CD14-positive monocyte (primary cell): ENCODE results near the gene MRPS27. TPM values are rescaled to one million over a fixed set of nuclear protein-coding genes. Genes with fewer than 3 reads are reported as not detected.

ENCODE experiments used
- DNase-seq, 3 donors: peaks; one replicate each; pipeline ENCODE4 v3.0.0-alpha.2; 2011 to 2022
- H2AFZ ChIP-seq: 2 replicates; pipeline ENCODE4 v1.6.0; 2012; ENCODE audit warnings: mild to moderate bottlenecking, low read depth, low read length, inconsistent platforms; ENCODE audit not compliant: insufficient read depth, poor library complexity, severe bottlenecking
- H3K27ac ChIP-seq, 2 donors: 1 replicate in 1 of 2; 2 replicates in 1 of 2; pipeline ENCODE4 v1.5.1; 2012 to 2013; ENCODE audit warnings: low read length in 2 of 2, control low read depth in 1 of 2, inconsistent platforms in 1 of 2, low read depth in 1 of 2, mild to moderate bottlenecking in 1 of 2
- H3K27me3 ChIP-seq, 2 donors: one replicate each; pipeline versions ENCODE4 v1.6.0 to v1.6.1; 2011 to 2013; ENCODE audit warnings: low read length in 2 of 2; ENCODE audit not compliant: control insufficient read depth in 2 of 2, insufficient read depth in 2 of 2
- H3K36me3 ChIP-seq, 2 donors: replicated peaks in 1 of 2; 1 replicate in 1 of 2; 2 replicates in 1 of 2; pipeline versions ENCODE4 v1.5.1 to v1.6.1; 2012 to 2013; ENCODE audit warnings: low read length in 2 of 2, control low read depth in 1 of 2, inconsistent platforms in 1 of 2, mild to moderate bottlenecking in 1 of 2; ENCODE audit not compliant: insufficient read depth in 2 of 2, control insufficient read depth in 1 of 2
- H3K4me1 ChIP-seq, 2 donors: 1 replicate in 1 of 2; 2 replicates in 1 of 2; pipeline versions ENCODE4 v1.5.1 to v1.6.1; 2012 to 2013; ENCODE audit warnings: low read length in 2 of 2, control low read depth in 1 of 2, inconsistent platforms in 1 of 2, mild to moderate bottlenecking in 1 of 2, moderate library complexity in 1 of 2; ENCODE audit not compliant: insufficient read depth in 2 of 2, control insufficient read depth in 1 of 2
- H3K4me2 ChIP-seq: replicated peaks from 2 replicates; pipeline ENCODE3; 2012; ENCODE audit warnings: low read length, moderate library complexity, mild to moderate bottlenecking; ENCODE audit not compliant: poor library complexity, severe bottlenecking; ENCODE audit errors: extremely low read depth
- H3K4me3 ChIP-seq, 3 experiments: fragments of 200-600 bp in 1 of 3; sonication (generic) in 1 of 3; replicated peaks in 1 of 3; 1 replicate in 2 of 3; 2 replicates in 1 of 3; pipeline ENCODE4 v1.5.1; 2011 to 2013; ENCODE audit warnings: low read length in 3 of 3, mild to moderate bottlenecking in 3 of 3, control low read depth in 2 of 3, low read depth in 2 of 3, inconsistent platforms in 1 of 3, moderate library complexity in 1 of 3
- H3K79me2 ChIP-seq: 2 replicates; pipeline ENCODE4 v1.6.0; 2012; ENCODE audit warnings: mild to moderate bottlenecking, control low read depth, inconsistent platforms, low read length, moderate library complexity; ENCODE audit not compliant: insufficient read depth
- H3K9ac ChIP-seq: 2 replicates; pipeline ENCODE4 v1.6.0; 2017; ENCODE audit warnings: low read length, mild to moderate bottlenecking; ENCODE audit not compliant: insufficient read depth, poor library complexity, severe bottlenecking
- H3K9me3 ChIP-seq, 2 donors: replicated peaks in 1 of 2; 1 replicate in 1 of 2; 2 replicates in 1 of 2; pipeline versions ENCODE4 v1.5.1 to v1.6.1; 2012 to 2013; ENCODE audit warnings: low read length in 2 of 2, control low read depth in 1 of 2; ENCODE audit not compliant: control insufficient read depth in 1 of 2, insufficient read depth in 1 of 2
- H4K20me1 ChIP-seq: 2 replicates; pipeline ENCODE4 v1.6.0; 2012; ENCODE audit warnings: mild to moderate bottlenecking, low read length, control low read depth, moderate library complexity; ENCODE audit not compliant: insufficient read depth
- H3K27ac Mint-ChIP-seq, 7 donors: one replicate each; pipeline ENCODE4 v1.8.0; 2020; ENCODE audit warnings: mild to moderate bottlenecking in 7 of 7, mixed read lengths in 7 of 7, moderate library complexity in 6 of 7, inconsistent platforms in 2 of 7
- H3K27me3 Mint-ChIP-seq, 3 donors: one replicate each; pipeline ENCODE4 v1.8.0; 2021 to 2022; ENCODE audit warnings: low read depth in 3 of 3, mild to moderate bottlenecking in 3 of 3, mixed read lengths in 3 of 3, moderate library complexity in 3 of 3, inconsistent platforms in 1 of 3
- H3K36me3 Mint-ChIP-seq, 2 donors: one replicate each; pipeline ENCODE4 v1.8.0; 2020; ENCODE audit warnings: mixed read lengths in 2 of 2, inconsistent platforms in 1 of 2, mild to moderate bottlenecking in 1 of 2
- H3K4me1 Mint-ChIP-seq: one replicate; pipeline ENCODE4 v1.8.0; 2020; ENCODE audit warnings: mild to moderate bottlenecking, mixed read lengths
- H3K4me3 Mint-ChIP-seq, 2 donors: one replicate each; pipeline ENCODE4 v1.8.0; 2020; ENCODE audit warnings: mild to moderate bottlenecking in 2 of 2, mixed read lengths in 2 of 2, moderate library complexity in 1 of 2
- H3K9me3 Mint-ChIP-seq, 7 donors: one replicate each; pipeline ENCODE4 v1.8.0; 2020 to 2022; ENCODE audit warnings: mixed read lengths in 7 of 7, mild to moderate bottlenecking in 6 of 7, moderate library complexity in 6 of 7, inconsistent platforms in 2 of 7
- WGBS: methylation state at CpG from one replicate; pipeline ENCODE4 v1.1.5; 2013; ENCODE audit warnings: missing lambda C conversion rate; ENCODE audit not compliant: insufficient coverage; 5-methylcytosine and 5-hydroxymethylcytosine counted together
- intact Hi-C, 2 donors: fragments of 100-400 bp; cut with micrococcal nuclease; formaldehyde crosslinking; loops; one replicate each; pipeline versions ENCODE4 v1.15.0 to v1.15.1; 2023
- polyA plus RNA-seq, 3 donors: library from polyadenylated mRNA; depleted of rRNA in 1 of 3; unstranded in 2 of 3; stranded (reverse) in 1 of 3; fragments of 300-500 nt in 2 of 3; fragments of >200 nt in 1 of 3; fragmentation: Illumina TruSeq in 2 of 3; gene quantifications; 1 replicate in 2 of 3; 2 replicates in 1 of 3; pipeline ENCODE4 v1.2.3, GENCODE V29; 2012 to 2021
- TF ChIP-seq, protein P1 (sequence below): fragments of 200-600 bp; IDR thresholded peaks from one replicate; pipeline ENCODE4 v1.8.0; 2022; ENCODE audit warnings: antibody characterized with exemption, mild to moderate bottlenecking

The MRPS27 gene
- polyA plus RNA-seq, 3 donors: 13.3 to 19.2 (median 15.3) TPM

- Histone ChIP-seq H3K27me3 (no peaks in the 10 kb centered on the region), H3K36me3 (peaks cover 19 to 54% of the 10 kb centered on the region in 2 donors), H4K20me1 (no peaks in the 10 kb centered on the region), H3K9me3 (no peaks in the 10 kb centered on the region), H3K9ac (no peak overlapping the region), H3K4me2 (no peak overlapping the region), H3K27ac (no peak overlapping the region), H3K4me1 (peaks cover 4 to 10% of the 10 kb centered on the region in 2 donors), H2AFZ (no peak overlapping the region), H3K4me3 (no peak overlapping the region), H3K79me2 (no peaks in the 10 kb centered on the region)
- Mint-ChIP-seq H3K27me3 (peaks cover 0 to 1% (median 0%) of the 10 kb centered on the region in 3 donors), H3K36me3 (peaks cover 40 to 49% of the 10 kb centered on the region in 2 donors), H3K27ac (no peak overlapping the region), H3K9me3 (no peaks in the 10 kb centered on the region), H3K4me3 (no peak overlapping the region), H3K4me1 (peaks cover 13% of the 10 kb centered on the region)
- no CpG with 5 or more reads among the region's 5 CpGs for WGBS
- intact Hi-C loops: no loop called here
- TF ChIP-seq, protein P1, sequence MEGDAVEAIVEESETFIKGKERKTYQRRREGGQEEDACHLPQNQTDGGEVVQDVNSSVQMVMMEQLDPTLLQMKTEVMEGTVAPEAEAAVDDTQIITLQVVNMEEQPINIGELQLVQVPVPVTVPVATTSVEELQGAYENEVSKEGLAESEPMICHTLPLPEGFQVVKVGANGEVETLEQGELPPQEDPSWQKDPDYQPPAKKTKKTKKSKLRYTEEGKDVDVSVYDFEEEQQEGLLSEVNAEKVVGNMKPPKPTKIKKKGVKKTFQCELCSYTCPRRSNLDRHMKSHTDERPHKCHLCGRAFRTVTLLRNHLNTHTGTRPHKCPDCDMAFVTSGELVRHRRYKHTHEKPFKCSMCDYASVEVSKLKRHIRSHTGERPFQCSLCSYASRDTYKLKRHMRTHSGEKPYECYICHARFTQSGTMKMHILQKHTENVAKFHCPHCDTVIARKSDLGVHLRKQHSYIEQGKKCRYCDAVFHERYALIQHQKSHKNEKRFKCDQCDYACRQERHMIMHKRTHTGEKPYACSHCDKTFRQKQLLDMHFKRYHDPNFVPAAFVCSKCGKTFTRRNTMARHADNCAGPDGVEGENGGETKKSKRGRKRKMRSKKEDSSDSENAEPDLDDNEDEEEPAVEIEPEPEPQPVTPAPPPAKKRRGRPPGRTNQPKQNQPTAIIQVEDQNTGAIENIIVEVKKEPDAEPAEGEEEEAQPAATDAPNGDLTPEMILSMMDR: no peak
- no peak for DNase-seq
Measured at GRCh38 chr5:72286798-72287197, 33.2 kb downstream of the MRPS27 start.

DNA sequence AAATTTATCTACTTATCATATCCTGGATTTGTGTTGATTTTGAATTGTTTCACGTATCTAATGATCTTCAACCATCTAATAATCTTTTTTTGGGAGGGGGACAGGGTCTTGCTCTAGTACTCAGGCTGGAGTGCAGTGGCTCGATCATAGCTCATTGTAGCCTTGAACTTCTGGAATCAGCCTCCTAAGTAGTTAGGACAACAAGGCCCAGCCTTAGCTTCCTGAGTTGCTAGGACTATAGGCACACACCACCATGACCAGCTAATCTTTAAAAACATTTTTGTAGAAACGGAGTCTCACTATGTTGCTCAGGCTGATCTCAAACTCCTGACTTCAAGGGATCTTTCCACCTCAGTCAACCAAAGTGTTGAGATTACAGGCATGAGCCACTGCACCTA, 34.6 kb downstream of the MRPS27 start:
- H3K4me1 Mint-ChIP-seq: peaks cover 13% of the 10 kb centered on the region
- DNase-seq: no peak
- H3K4me3 ChIP-seq: no peak overlapping the region
- peaks cover 11 to 54% of the 10 kb centered on the region in 2 donors for H3K36me3 ChIP-seq
- H3K4me1 ChIP-seq: peaks cover 4 to 10% of the 10 kb centered on the region in 2 donors
- H2AFZ ChIP-seq: no peak overlapping the region
- peaks cover 0 to 1% (median 0%) of the 10 kb centered on the region in 3 donors for H3K27me3 Mint-ChIP-seq
- H3K27ac Mint-ChIP-seq: peak overlapping the region in 3 of 7 donors; percentile 9 to 52 (median 49)
- H3K9me3 Mint-ChIP-seq: no peaks in the 10 kb centered on the region
- H3K27me3 ChIP-seq: no peaks in the 10 kb centered on the region
- no CpG with 5 or more reads among the region's 3 CpGs for WGBS
- TF ChIP-seq, protein P1: no peak
- no peak overlapping the region for H3K9ac ChIP-seq
- intact Hi-C loops: no loop called here
- H3K4me2 ChIP-seq: no peak overlapping the region
- H3K27ac ChIP-seq: no peak overlapping the region
- no peaks in the 10 kb centered on the region for H3K79me2 ChIP-seq
- no peaks in the 10 kb centered on the region for H3K9me3 ChIP-seq
- H4K20me1 ChIP-seq: no peaks in the 10 kb centered on the region
- no peak overlapping the region for H3K4me3 Mint-ChIP-seq
- H3K36me3 Mint-ChIP-seq: peaks cover 39 to 52% of the 10 kb centered on the region in 2 donors
